K562 (cell line): ENCODE results near the gene ARL4D. TPM values are rescaled to one million over a fixed set of nuclear protein-coding genes. Genes with fewer than 3 reads are reported as not detected.
A peak's percentile ranks its signal among the peaks of the same experiment; 100 is the strongest.

Source experiments
- ATF6 ChIP-seq: sonication (generic); formaldehyde crosslinking; IDR thresholded peaks from 2 replicates; pipeline ENCODE4 v1.4.0; 2020; ENCODE audit warnings: mild to moderate bottlenecking, missing genetic modification reagents
- BCOR ChIP-seq: fragments of 450-650 bp; IDR thresholded peaks from 2 replicates; pipeline ENCODE4 v1.6.1; 2016
- CHD2 ChIP-seq: IDR thresholded peaks from 2 replicates; pipeline ENCODE4 v1.6.1; 2011; ENCODE audit warnings: low read depth, low read length
- FOS ChIP-seq: IDR thresholded peaks from 3 replicates; pipeline ENCODE4 v1.6.1; 2011; ENCODE audit not compliant: insufficient read length; ENCODE audit errors: extremely low read depth
- GABPB1 ChIP-seq: sonication (generic); formaldehyde crosslinking; IDR thresholded peaks from 2 replicates; pipeline ENCODE4 v1.8.0; 2022; ENCODE audit warnings: mild to moderate bottlenecking, missing genetic modification reagents
- GTF2A2 ChIP-seq: IDR thresholded peaks from 2 replicates; pipeline ENCODE4 v1.6.1; 2016; ENCODE audit warnings: mild to moderate bottlenecking, missing genetic modification characterization, missing compliant biosample characterization
- HDAC3 ChIP-seq: fragments of 450-650 bp; IDR thresholded peaks from 2 replicates; pipeline ENCODE4 v1.6.1; 2018; ENCODE audit warnings: borderline replicate concordance, mild to moderate bottlenecking, moderate library complexity; ENCODE audit not compliant: partially characterized antibody
- HEY1 ChIP-seq: fragments of 250-450 bp; sonication (Bioruptor Pico); IDR thresholded peaks from 2 replicates; pipeline ENCODE4 v1.5.0; 2020; ENCODE audit warnings: mild to moderate bottlenecking, moderate library complexity, borderline replicate concordance
- HNRNPUL1 ChIP-seq: fragments of 200-400 bp; formaldehyde crosslinking; IDR thresholded peaks from 2 replicates; pipeline ENCODE4 v1.6.1; 2017; ENCODE audit warnings: low read length
- ID3 ChIP-seq, 2 experiments: fragments of 250-450 bp in 1 of 2; fragments of 450-650 bp in 1 of 2; sonication (Bioruptor Pico) in 1 of 2; IDR thresholded peaks; 2 replicates each; pipeline versions ENCODE4 v1.6.1 to v1.8.0; 2016 to 2021; ENCODE audit warnings: mild to moderate bottlenecking in 2 of 2, moderate library complexity in 2 of 2, missing compliant biosample characterization in 1 of 2, missing genetic modification characterization in 1 of 2
- KAT7 ChIP-seq: sonication (generic); formaldehyde crosslinking; IDR thresholded peaks from 2 replicates; pipeline ENCODE4 v1.8.0; 2022; ENCODE audit warnings: missing genetic modification reagents, mild to moderate bottlenecking, borderline replicate concordance
- LCOR ChIP-seq: sonication (generic); formaldehyde crosslinking; IDR thresholded peaks from 2 replicates; pipeline ENCODE4 v1.8.0; 2022; ENCODE audit warnings: mild to moderate bottlenecking, missing genetic modification reagents
- MXI1 ChIP-seq: IDR thresholded peaks from 2 replicates; pipeline ENCODE4 v1.6.1; 2011; ENCODE audit warnings: low read depth, mild to moderate bottlenecking, improper control_type of control experiment, low read length
- PYGO2 ChIP-seq: fragments of 450-650 bp; IDR thresholded peaks from 2 replicates; pipeline ENCODE4 v1.6.1; 2016; ENCODE audit warnings: mild to moderate bottlenecking, missing genetic modification characterization, moderate library complexity, missing compliant biosample characterization
- RFX5 ChIP-seq: IDR thresholded peaks from 2 replicates; pipeline ENCODE4 v1.6.1; 2011; ENCODE audit warnings: low read depth, mild to moderate bottlenecking, improper control_type of control experiment, low read length
- RHOXF2B ChIP-seq: fragments of 250-450 bp; sonication (Bioruptor Pico); conservative IDR thresholded peaks from 2 replicates; pipeline ENCODE4 v1.5.1; 2021
- SAFB ChIP-seq: fragments of 200-400 bp; formaldehyde crosslinking; IDR thresholded peaks from 2 replicates; pipeline ENCODE4 v1.6.1; 2017; ENCODE audit warnings: low read depth, low read length, borderline replicate concordance
- SMAD1 ChIP-seq: fragments of 150-350 bp; IDR thresholded peaks from 2 replicates; pipeline ENCODE4 v1.6.1; 2014; ENCODE audit warnings: low read length, low read depth; ENCODE audit not compliant: partially characterized antibody
- SNAPC5 ChIP-seq: fragments of 250-450 bp; sonication (Bioruptor Pico); IDR thresholded peaks from 2 replicates; pipeline ENCODE4 v1.8.0; 2021; ENCODE audit warnings: moderate library complexity, mild to moderate bottlenecking, inconsistent platforms
- STAT5A ChIP-seq: IDR thresholded peaks from 2 replicates; pipeline ENCODE4 v1.6.1; 2012; ENCODE audit warnings: low read length, inconsistent platforms, borderline replicate concordance
- ZBED1 ChIP-seq: IDR thresholded peaks from 2 replicates; pipeline ENCODE4 v1.6.1; 2014
- ZHX1 ChIP-seq: fragments of 150-350 bp; conservative IDR thresholded peaks from 2 replicates; pipeline ENCODE4 v1.6.1; 2014; ENCODE audit warnings: low read length
- ZSCAN29 ChIP-seq: fragments of 450-650 bp; IDR thresholded peaks from 2 replicates; pipeline ENCODE4 v1.6.1; 2017
- polyA plus RNA-seq, 8 experiments: library from polyadenylated mRNA; depleted of rRNA in 4 of 8; stranded (reverse) in 5 of 8; unstranded in 3 of 8; fragments of >200 nt; fragmentation: Nextera tagmentation in 2 of 8; fragmentation: Illumina TruSeq in 1 of 8; extraction: Ambion mirVana in 2 of 8; extraction: Trizol in 1 of 8; gene quantifications; 2 replicates each; pipeline versions ENCODE4 v1.2.1 to v1.2.3, GENCODE V29; 2011 to 2014; ENCODE audit warnings: inconsistent platforms in 1 of 8, missing spikeins in 1 of 8
- total RNA-seq, 7 experiments: library from RNA; depleted of rRNA in 6 of 7; stranded (reverse); fragments of >200 nt in 6 of 7; fragmentation: Illumina TruSeq in 2 of 7; extraction: Trizol in 2 of 7; gene quantifications; 2 replicates each; pipeline versions ENCODE4 v1.2.1 to v1.2.3, GENCODE V29; 2011 to 2021; ENCODE audit warnings: low replicate concordance in 1 of 7

The ARL4D gene
- total and polyA plus RNA-seq, 9 of the 15 experiments (the other 6 are each of a cell fraction or from before 2014, with no cell fraction given): 0.07 to 0.53 (median 0.28) TPM; not detected in 1

GRCh38 chr17:43367737-43368242 is 31.0 kb upstream of the ARL4D start (continued):
- TF ChIP-seq PYGO2 (tag) (0 out of 2 replicates have a peak, but pooled peaks have one; percentile 15), ID3 (CRISPR knock-in tag; IDR thresholded peaks at IDR 0.05) (no peak), ID3 (tag; IDR thresholded peaks at IDR 0.05) (peak; percentile 46), STAT5A (peak; percentile 51; the same call in 1 of the 2 replicates), BCOR (peak; percentile 46; the same call in 1 of the 2 replicates), SMAD1 (peak; percentile 99), RHOXF2B (peak; percentile 86), ZHX1 (no peak; the same call in 1 of the 2 replicates), ZBED1 (peak; percentile 96), SAFB (no peak), RFX5 (peak; percentile 61; the same call in 1 of the 2 replicates), HDAC3 (peak; percentile 44), ATF6 (no peak), LCOR (CRISPR knock-in tag) (peak; percentile 98), KAT7 (CRISPR knock-in tag) (peak; percentile 48; the same call in 1 of the 2 replicates), SNAPC5 (peak; percentile 96), GABPB1 (peak; percentile 62), MXI1 (peak; percentile 73), ZSCAN29 (peak; percentile 81), HEY1 (CRISPR knock-in tag) (peak; percentile 78), FOS (no peak), GTF2A2 (tag) (peak; percentile 99), HNRNPUL1 (0 out of 2 replicates have a peak, but pooled peaks have one; percentile 81), CHD2 (0 out of 2 replicates have a peak, but pooled peaks have one; percentile 51)
